Mononuclear cell (primary cell): Measurements from ENCODE around the gene ZBTB38. TPM values are rescaled to one million over a fixed set of nuclear protein-coding genes. Genes with fewer than 3 reads are reported as not detected.

ENCODE experiments used
- H3K27me3 ChIP-seq: 2 replicates; pipeline ENCODE4 v1.6.0; 2011; ENCODE audit warnings: low read length, control low read depth; ENCODE audit not compliant: insufficient read depth
- H3K4me1 ChIP-seq: 2 replicates; pipeline ENCODE4 v1.5.1; 2011; ENCODE audit warnings: mild to moderate bottlenecking, low read length, control low read depth; ENCODE audit not compliant: insufficient read depth
- H3K4me3 ChIP-seq: 2 replicates; pipeline ENCODE4 v1.5.1; 2011; ENCODE audit warnings: mild to moderate bottlenecking, low read length, moderate library complexity
- H3K9me3 ChIP-seq: 2 replicates; pipeline ENCODE4 v1.5.1; 2011; ENCODE audit warnings: low read depth, mild to moderate bottlenecking, control low read depth, low read length
- total RNA-seq: library from RNA; depleted of rRNA; stranded (reverse); fragments of >200 nt; gene quantifications from one replicate; pipeline ENCODE4 v1.2.3, GENCODE V29; 2012

ZBTB38 gene
- total RNA-seq, 1 donor = 74.2 TPM

GRCh38 chr3:141333836-141334626, 34.3 kb upstream of the ZBTB38 start:
- Histone ChIP-seq H3K4me3 (no peak overlapping the region), H3K4me1 (peaks cover 5% of the 10 kb centered on the region), H3K27me3 (no peaks in the 10 kb centered on the region), H3K9me3 (no peaks in the 10 kb centered on the region)

DNA sequence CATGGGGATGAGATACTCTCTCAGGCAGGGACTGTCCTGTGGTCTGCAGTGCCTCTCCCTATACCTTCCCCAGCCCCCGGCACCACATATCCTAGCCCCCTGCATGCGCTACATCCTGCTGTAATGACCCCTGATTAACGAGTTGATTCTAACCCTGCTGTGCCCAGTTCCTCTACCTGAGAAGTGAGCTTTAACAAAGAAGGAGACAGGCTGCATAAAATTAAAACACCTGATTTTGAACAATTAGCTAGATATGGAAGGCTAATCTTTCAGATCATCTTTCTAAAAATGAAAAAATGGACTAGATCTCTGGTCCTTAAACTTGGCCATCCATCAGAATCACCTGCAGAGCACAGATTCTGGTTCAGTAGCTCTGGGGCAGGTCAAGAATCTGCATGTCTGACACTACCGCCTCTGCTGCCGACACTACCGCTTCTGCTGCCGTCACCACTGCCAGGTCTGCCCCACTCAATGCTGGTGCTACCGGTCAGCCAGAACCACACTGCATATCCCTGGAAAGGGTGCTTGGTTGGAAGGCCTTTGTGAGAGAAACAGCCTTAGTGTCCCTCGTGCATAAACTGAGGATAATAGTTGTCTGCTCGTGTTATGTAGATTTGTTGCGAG, 33.6 kb upstream of the ZBTB38 start:
- no peaks in the 10 kb centered on the region for H3K27me3 ChIP-seq
- H3K4me1 ChIP-seq = peaks cover 5% of the 10 kb centered on the region
- no peaks in the 10 kb centered on the region for H3K9me3 ChIP-seq
- H3K4me3 ChIP-seq = no peak overlapping the region

DNA sequence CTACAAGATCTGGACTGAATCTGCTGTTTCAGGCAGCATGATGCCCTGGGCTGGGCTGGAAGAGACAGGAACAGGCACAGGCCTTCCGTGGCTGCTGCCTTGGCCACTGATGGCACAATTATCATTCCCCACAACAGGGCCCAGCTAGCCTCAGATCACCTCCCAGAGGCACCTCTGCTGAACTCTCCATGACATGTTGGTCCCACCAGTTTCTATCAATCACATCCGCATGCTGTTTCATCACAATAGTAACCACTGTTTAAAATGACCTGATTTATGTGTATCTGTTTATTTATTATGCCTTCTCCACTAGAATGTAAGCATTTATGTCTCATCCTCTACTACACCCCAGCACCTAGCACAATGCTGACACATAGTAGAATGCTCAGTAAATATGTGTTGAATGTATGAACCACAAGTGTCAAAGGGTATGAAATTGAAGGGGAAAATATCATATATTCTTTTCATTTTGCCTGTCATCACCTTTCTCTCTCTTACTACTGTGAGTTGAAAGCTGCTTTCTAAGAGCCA, 32.7 kb upstream of the ZBTB38 start:
- Histone ChIP-seq H3K4me1 (peaks cover 5% of the 10 kb centered on the region), H3K27me3 (no peaks in the 10 kb centered on the region), H3K9me3 (no peaks in the 10 kb centered on the region), H3K4me3 (no peak overlapping the region)

GRCh38 chr3:141336672-141337522, 31.4 kb upstream of the ZBTB38 start:
- H3K4me1 ChIP-seq = peaks cover 5% of the 10 kb centered on the region
- H3K27me3 ChIP-seq = no peaks in the 10 kb centered on the region
- no peak overlapping the region for H3K4me3 ChIP-seq
- no peaks in the 10 kb centered on the region for H3K9me3 ChIP-seq

GRCh38 chr3:141337523-141337854, 30.8 kb upstream of the ZBTB38 start:
- peaks cover 5% of the 10 kb centered on the region for H3K4me1 ChIP-seq
- H3K4me3 ChIP-seq = no peak overlapping the region
- no peaks in the 10 kb centered on the region for H3K27me3 ChIP-seq
- no peaks in the 10 kb centered on the region for H3K9me3 ChIP-seq

GRCh38 chr3:141337991-141338390, 30.3 kb upstream of the ZBTB38 start:
- Histone ChIP-seq H3K9me3 (no peaks in the 10 kb centered on the region), H3K4me1 (peaks cover 5% of the 10 kb centered on the region), H3K27me3 (no peaks in the 10 kb centered on the region), H3K4me3 (no peak overlapping the region)

GRCh38 chr3:141338881-141339280, 29.4 kb upstream of the ZBTB38 start:
- Histone ChIP-seq H3K4me1 (peaks cover 5% of the 10 kb centered on the region), H3K4me3 (no peak overlapping the region), H3K9me3 (no peaks in the 10 kb centered on the region), H3K27me3 (no peaks in the 10 kb centered on the region)

DNA sequence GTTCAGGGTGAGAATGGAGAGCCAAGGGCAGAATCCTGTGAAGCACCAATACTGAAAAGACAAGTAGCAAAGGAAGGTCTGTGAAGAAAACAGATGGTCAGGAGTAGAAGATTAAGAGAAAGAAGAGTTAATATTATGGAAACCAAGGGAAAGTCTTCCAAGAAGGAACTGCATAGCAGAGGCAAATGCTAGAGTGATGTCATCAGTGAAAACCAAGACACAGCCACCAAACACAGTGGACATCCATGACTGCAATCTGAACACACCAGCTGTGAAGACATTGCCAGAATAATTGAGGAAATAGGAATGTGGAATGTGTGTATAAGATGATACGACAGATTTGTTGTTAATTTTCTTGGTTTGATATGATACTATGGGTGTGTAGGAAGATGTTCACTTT, 26.8 kb upstream of the ZBTB38 start:
- no peak overlapping the region for H3K4me3 ChIP-seq
- peaks cover 5% of the 10 kb centered on the region for H3K4me1 ChIP-seq
- no peaks in the 10 kb centered on the region for H3K27me3 ChIP-seq
- H3K9me3 ChIP-seq = no peaks in the 10 kb centered on the region

- H3K9me3 ChIP-seq = no peaks in the 10 kb centered on the region
- H3K27me3 ChIP-seq = no peaks in the 10 kb centered on the region
Observed at GRCh38 chr3:141342386-141342785, 25.9 kb upstream of the ZBTB38 start.

DNA sequence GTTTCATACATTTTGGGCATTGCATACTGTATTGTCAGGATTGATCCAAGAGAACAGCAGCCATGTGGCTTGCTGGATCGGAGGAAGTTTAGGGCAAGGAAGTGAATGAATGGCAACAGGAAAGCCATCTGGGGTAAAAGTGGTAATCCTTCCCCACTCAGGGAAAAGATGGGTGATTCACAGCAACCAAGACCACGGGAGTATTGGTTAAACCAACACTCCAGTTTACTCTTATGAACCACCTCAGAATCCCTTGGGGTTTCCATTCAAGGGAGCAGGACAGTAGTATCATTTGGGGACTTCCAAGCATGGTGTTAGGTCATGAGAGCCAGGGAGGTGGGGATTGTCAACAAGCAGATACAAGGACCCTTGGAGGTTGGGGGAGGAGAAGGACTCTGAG, 25.2 kb upstream of the ZBTB38 start:
- no peaks in the 10 kb centered on the region for H3K9me3 ChIP-seq
- no peak overlapping the region for H3K4me3 ChIP-seq
- H3K27me3 ChIP-seq = no peaks in the 10 kb centered on the region
- no peaks in the 10 kb centered on the region for H3K4me1 ChIP-seq

More at GRCh38 chr3:141342386-141342785, 25.9 kb upstream of the ZBTB38 start:
- no peaks in the 10 kb centered on the region for H3K4me1 ChIP-seq
- H3K4me3 ChIP-seq = no peak overlapping the region

- Histone ChIP-seq H3K4me1 (no peaks in the 10 kb centered on the region), H3K9me3 (no peaks in the 10 kb centered on the region), H3K27me3 (no peaks in the 10 kb centered on the region), H3K4me3 (no peak overlapping the region)
Observed at GRCh38 chr3:141343865-141344271, 24.4 kb upstream of the ZBTB38 start.

GRCh38 chr3:141345528-141345927, 22.8 kb upstream of the ZBTB38 start:
- Histone ChIP-seq H3K27me3 (no peaks in the 10 kb centered on the region), H3K4me3 (no peak overlapping the region), H3K9me3 (no peaks in the 10 kb centered on the region), H3K4me1 (no peaks in the 10 kb centered on the region)

GRCh38 chr3:141346007-141346406, 22.3 kb upstream of the ZBTB38 start:
- no peak overlapping the region for H3K4me3 ChIP-seq
- no peaks in the 10 kb centered on the region for H3K4me1 ChIP-seq
- H3K27me3 ChIP-seq = no peaks in the 10 kb centered on the region
- no peaks in the 10 kb centered on the region for H3K9me3 ChIP-seq

- no peak overlapping the region for H3K4me3 ChIP-seq
Observed at GRCh38 chr3:141346418-141346817, 21.9 kb upstream of the ZBTB38 start.

GRCh38 chr3:141346839-141347238, 21.5 kb upstream of the ZBTB38 start:
- no peaks in the 10 kb centered on the region for H3K9me3 ChIP-seq
- H3K4me3 ChIP-seq = no peak overlapping the region
- H3K27me3 ChIP-seq = no peaks in the 10 kb centered on the region
- H3K4me1 ChIP-seq = no peaks in the 10 kb centered on the region

More at GRCh38 chr3:141346418-141346817, 21.9 kb upstream of the ZBTB38 start:
- Histone ChIP-seq H3K4me1 (no peaks in the 10 kb centered on the region), H3K27me3 (no peaks in the 10 kb centered on the region), H3K9me3 (no peaks in the 10 kb centered on the region)
